Esophagus squamous epithelium (tissue), 5 donors: Measurements from ENCODE around the gene C20orf173. TPM values are rescaled to one million over a fixed set of nuclear protein-coding genes. Genes with fewer than 3 reads are reported as not detected.
A peak's percentile ranks its signal among the peaks of the same experiment; 100 is the strongest.

Source experiments
- DNase-seq: peaks from one replicate; lab custom pipeline; 2025; lab: John Stamatoyannopoulos, UW
- H3K27ac ChIP-seq, 4 donors: fragments of 200-600 bp; sonication (generic); one replicate each; pipeline ENCODE4 v1.5.1; 2016 to 2019; ENCODE audit warnings: mild to moderate bottlenecking in 1 of 4
- H3K27me3 ChIP-seq, 4 donors: fragments of 200-600 bp; sonication (generic); 1 replicate in 3 of 4; 2 replicates in 1 of 4; pipeline versions ENCODE4 v1.5.1 to v1.6.0; 2017 to 2021; ENCODE audit warnings: antibody characterized with exemption in 1 of 4
- H3K36me3 ChIP-seq, 3 donors: fragments of 200-600 bp; sonication (generic); one replicate each; pipeline ENCODE4 v1.5.1; 2016 to 2019
- H3K4me1 ChIP-seq, 3 donors: fragments of 200-600 bp; sonication (generic); one replicate each; pipeline ENCODE4 v1.5.1; 2017 to 2019
- H3K4me3 ChIP-seq, 4 donors: fragments of 200-600 bp; sonication (generic); 1 replicate in 3 of 4; 2 replicates in 1 of 4; pipeline ENCODE4 v1.5.1; 2016 to 2019; ENCODE audit warnings: mild to moderate bottlenecking in 2 of 4, moderate library complexity in 1 of 4
- H3K9me3 ChIP-seq, 3 donors: fragments of 200-600 bp; sonication (generic); one replicate each; pipeline ENCODE4 v1.5.1; 2016 to 2019
- CTCF ChIP-seq, 6 experiments: fragments of 450-650 bp in 4 of 6; fragments of 200-600 bp in 2 of 6; sonication (generic) in 2 of 6; IDR thresholded peaks; one replicate each; pipeline ENCODE4 v1.5.1; 2016 to 2019; ENCODE audit warnings: antibody characterized with exemption in 6 of 6, mild to moderate bottlenecking in 4 of 6, moderate library complexity in 4 of 6
- POLR2A ChIP-seq, 4 donors: fragments of 450-650 bp; IDR thresholded peaks; one replicate each; pipeline ENCODE4 v1.6.1; 2017; ENCODE audit warnings: antibody characterized with exemption in 4 of 4, mild to moderate bottlenecking in 4 of 4, moderate library complexity in 3 of 4
- WGBS, 2 donors: methylation state at CpG; one replicate each; pipeline ENCODE4 v1.1.5; 2018; 5-methylcytosine and 5-hydroxymethylcytosine counted together
- intact Hi-C: fragments of 100-400 bp; cut with DNase I; formaldehyde crosslinking; loops from one replicate; pipeline ENCODE4 v1.15.0; 2022
- total RNA-seq, 4 donors: library from RNA; depleted of rRNA; stranded (reverse); fragments of >200 nt; gene quantifications; one replicate each; pipeline ENCODE4 v1.1.0, GENCODE V29; 2016
- donor health status: DM: yes; HTN: yes; CAD: no.

Gene C20orf173
- total RNA-seq, 4 donors from 2014 or later = not detected

GRCh38 chr20:35517125-35517524, 12.3 kb downstream of the C20orf173 start:
- Histone ChIP-seq H3K4me1 (no peaks in the 10 kb centered on the region), H3K36me3 (peaks cover 0 to 37% (median 0%) of the 10 kb centered on the region in 3 donors), H3K27ac (no peak overlapping the region), H3K4me3 (no peak overlapping the region), H3K9me3 (no peaks in the 10 kb centered on the region), H3K27me3 (no peaks in the 10 kb centered on the region)
- WGBS, 2 donors = no CpG with 5 or more reads among the region's 1 CpG
- no peak for DNase-seq
- intact Hi-C loops = no loop called here
- TF ChIP-seq CTCF (IDR thresholded peaks at IDR 0.05) (no peak), POLR2A (IDR thresholded peaks at IDR 0.05) (no peak)

DNA sequence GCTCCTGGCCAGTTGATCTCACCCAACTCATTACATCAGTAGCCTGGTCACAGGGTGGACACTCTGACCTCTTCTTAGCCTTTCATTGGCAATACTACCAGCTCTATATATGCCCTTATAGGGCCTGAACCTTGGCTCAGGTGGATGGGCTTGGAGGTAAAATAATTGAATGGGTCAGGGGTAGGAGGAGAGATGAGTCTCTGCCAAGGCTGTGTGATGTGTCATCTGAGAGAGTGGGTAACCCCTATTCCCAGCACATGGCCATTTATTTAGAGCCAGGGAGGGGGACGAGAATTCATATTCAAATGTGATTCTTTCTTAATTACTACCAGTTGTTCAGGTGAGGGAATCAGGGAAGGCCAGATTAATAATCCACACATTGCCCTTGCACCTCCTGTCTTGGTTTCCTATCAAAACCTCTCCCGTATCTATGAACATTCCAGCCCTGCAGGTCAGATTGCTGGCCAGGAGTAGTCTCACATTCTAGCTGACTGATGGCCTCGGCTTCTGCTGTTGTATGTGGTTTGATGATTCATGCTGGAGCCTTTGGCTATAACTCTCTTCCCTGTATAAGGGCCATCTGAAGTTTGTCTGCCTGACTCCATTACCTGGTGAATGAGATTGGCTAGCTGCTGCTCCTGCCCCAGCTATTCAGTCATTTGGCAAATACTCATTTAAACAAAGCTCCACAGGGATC, 13.4 kb downstream of the C20orf173 start:
- H3K4me3 ChIP-seq = no peak overlapping the region
- intact Hi-C loops = no loop called here
- DNase-seq = no peak
- no peaks in the 10 kb centered on the region for H3K9me3 ChIP-seq
- 48 to 51% methylated on average over 3 of the region's 3 CpGs for WGBS, 2 donors
- no peaks in the 10 kb centered on the region for H3K4me1 ChIP-seq
- H3K27ac ChIP-seq = no peak overlapping the region
- peaks cover 6 to 47% (median 6%) of the 10 kb centered on the region in 3 donors for H3K36me3 ChIP-seq
- TF ChIP-seq CTCF (IDR thresholded peaks at IDR 0.05) (no peak), POLR2A (IDR thresholded peaks at IDR 0.05) (no peak)
- H3K27me3 ChIP-seq = no peaks in the 10 kb centered on the region

DNA sequence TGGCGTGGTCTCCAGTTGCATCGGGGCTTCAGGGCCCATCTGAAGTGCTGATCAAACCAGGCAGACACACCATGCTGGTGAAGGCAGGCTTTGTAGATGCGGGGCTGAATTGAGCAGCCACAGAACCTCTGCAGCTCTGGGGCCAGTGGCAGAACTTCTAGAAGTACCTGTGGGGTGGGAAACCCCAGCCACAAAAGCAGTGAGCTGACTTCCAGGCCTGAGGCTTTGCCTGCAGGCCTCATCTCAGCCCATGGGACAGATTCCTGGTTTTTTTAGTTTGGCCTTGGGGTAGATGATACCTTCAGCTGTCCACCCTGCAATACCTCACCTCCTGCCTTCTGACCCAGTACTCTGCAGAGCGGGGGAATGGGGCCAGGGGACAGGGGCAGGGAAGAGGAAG, 14.1 kb downstream of the C20orf173 start:
- no peaks in the 10 kb centered on the region for H3K4me1 ChIP-seq
- no peak overlapping the region for H3K27ac ChIP-seq
- no peak for DNase-seq
- WGBS, 2 donors = 86 to 100% methylated on average over 1 to 2 of the region's 4 CpGs
- intact Hi-C loops = no loop called here
- H3K9me3 ChIP-seq = no peaks in the 10 kb centered on the region
- no peak for TF ChIP-seq CTCF (IDR thresholded peaks at IDR 0.05)
- TF ChIP-seq POLR2A (IDR thresholded peaks at IDR 0.05) = no peak
- peaks cover 6 to 55% (median 7%) of the 10 kb centered on the region in 3 donors for H3K36me3 ChIP-seq
- H3K4me3 ChIP-seq = no peak overlapping the region
- no peaks in the 10 kb centered on the region for H3K27me3 ChIP-seq

GRCh38 chr20:35514371-35514932, 15.0 kb downstream of the C20orf173 start:
- TF ChIP-seq POLR2A (IDR thresholded peaks at IDR 0.05) (no peak), CTCF (IDR thresholded peaks at IDR 0.05) (no peak)

GRCh38 chr20:35511814-35512420, 17.5 kb downstream of the C20orf173 start:
- 78 to 93% methylated on average over 2 of the region's 2 CpGs for WGBS, 2 donors
- Histone ChIP-seq H3K27me3 (no peaks in the 10 kb centered on the region), H3K4me1 (no peaks in the 10 kb centered on the region), H3K9me3 (no peaks in the 10 kb centered on the region), H3K4me3 (no peak overlapping the region), H3K36me3 (peaks cover 7 to 89% (median 28%) of the 10 kb centered on the region in 3 donors), H3K27ac (no peak overlapping the region)
- intact Hi-C loops = no loop called here
- peak in 5 of 6 experiments; percentile 43 to 72 (median 57) for TF ChIP-seq CTCF (IDR thresholded peaks at IDR 0.05)
- TF ChIP-seq POLR2A (IDR thresholded peaks at IDR 0.05) = no peak
- no peak for DNase-seq

More at GRCh38 chr20:35514371-35514932, 15.0 kb downstream of the C20orf173 start:
- Histone ChIP-seq H3K9me3 (no peaks in the 10 kb centered on the region), H3K4me1 (no peaks in the 10 kb centered on the region), H3K4me3 (no peak overlapping the region), H3K36me3 (peaks cover 7 to 64% (median 9%) of the 10 kb centered on the region in 3 donors), H3K27ac (no peak overlapping the region), H3K27me3 (no peaks in the 10 kb centered on the region)
- 89 to 92% methylated on average over 4 to 10 of the region's 11 CpGs for WGBS, 2 donors
- no peak for DNase-seq
- intact Hi-C loops = no loop called here
